SK-N-SH treated with all-trans-retinoic acid at 6 μM for 48 hours (cell line): ENCODE measurements around the gene WFS1.

Source experiments
- ATAC-seq: fragments of 200-7000 bp; cut with Tn5 transposase; 3 replicates; pipeline ENCODE4 v1.9.1; 2020; ENCODE audit warnings: mild to moderate bottlenecking, moderate library complexity
- ARNTL ChIP-seq: fragments of 450-650 bp; formaldehyde crosslinking; IDR thresholded peaks from 2 replicates; pipeline ENCODE4 v1.5.0; 2020; ENCODE audit warnings: low read depth, mild to moderate bottlenecking, moderate library complexity, borderline replicate concordance
- CREB5 ChIP-seq: fragments of 250-450 bp; sonication (Bioruptor Pico); IDR thresholded peaks from 2 replicates; pipeline ENCODE4 v1.5.1; 2020; ENCODE audit warnings: low read depth, mild to moderate bottlenecking, moderate library complexity
- CSDC2 ChIP-seq: fragments of 250-450 bp; sonication (Bioruptor Pico); IDR thresholded peaks from 2 replicates; pipeline ENCODE4 v1.5.0; 2020; ENCODE audit warnings: mild to moderate bottlenecking, moderate library complexity
- ESRRG ChIP-seq: fragments of 250-450 bp; sonication (Bioruptor Pico); IDR thresholded peaks from 2 replicates; pipeline ENCODE4 v1.6.1; 2021; ENCODE audit warnings: mild to moderate bottlenecking
- GLIS3 ChIP-seq: fragments of 250-450 bp; sonication (Bioruptor Pico); IDR thresholded peaks from 2 replicates; pipeline ENCODE4 v1.5.0; 2020; ENCODE audit warnings: mild to moderate bottlenecking, moderate library complexity
- ISL1 ChIP-seq: fragments of 250-450 bp; sonication (Bioruptor Pico); IDR thresholded peaks from 2 replicates; pipeline ENCODE4 v2.1.2; 2022; ENCODE audit warnings: mild to moderate bottlenecking, moderate library complexity
- OSR1 ChIP-seq: fragments of 250-450 bp; sonication (Bioruptor Pico); IDR thresholded peaks from 2 replicates; pipeline ENCODE4 v1.8.0; 2022; ENCODE audit warnings: moderate library complexity, mild to moderate bottlenecking, inconsistent platforms
- PATZ1 ChIP-seq: fragments of 250-450 bp; sonication (Bioruptor Pico); IDR thresholded peaks from 2 replicates; pipeline ENCODE4 v1.8.0; 2020; ENCODE audit warnings: mild to moderate bottlenecking, moderate library complexity, borderline replicate concordance
- POU6F1 ChIP-seq: fragments of 250-450 bp; sonication (Bioruptor Pico); IDR thresholded peaks from 2 replicates; pipeline ENCODE4 v1.8.0; 2021; ENCODE audit warnings: low read depth, mild to moderate bottlenecking, moderate library complexity, borderline replicate concordance
- PPARA ChIP-seq: fragments of 250-450 bp; sonication (Bioruptor Pico); IDR thresholded peaks from 2 replicates; pipeline ENCODE4 v1.5.0; 2020; ENCODE audit warnings: mild to moderate bottlenecking, borderline replicate concordance
- SNAI2 ChIP-seq: fragments of 250-450 bp; sonication (Bioruptor Pico); IDR thresholded peaks from 2 replicates; pipeline ENCODE4 v1.5.0; 2020; ENCODE audit warnings: mild to moderate bottlenecking, moderate library complexity
- TCF4 ChIP-seq: fragments of 250-450 bp; sonication (Bioruptor Pico); IDR thresholded peaks from 2 replicates; pipeline ENCODE4 v1.8.0; 2021; ENCODE audit warnings: mild to moderate bottlenecking, moderate library complexity, borderline replicate concordance
- TOX ChIP-seq: fragments of 250-450 bp; sonication (Bioruptor Pico); IDR thresholded peaks from 2 replicates; pipeline ENCODE4 v1.8.0; 2021; ENCODE audit warnings: mild to moderate bottlenecking, moderate library complexity, borderline replicate concordance
- TSHZ2 ChIP-seq: fragments of 250-450 bp; sonication (Bioruptor Pico); IDR thresholded peaks from 2 replicates; pipeline ENCODE4 v1.5.0; 2020; ENCODE audit warnings: mild to moderate bottlenecking, moderate library complexity
- ZC3H10 ChIP-seq: fragments of 250-450 bp; sonication (Bioruptor Pico); IDR thresholded peaks from 2 replicates; pipeline ENCODE4 v1.5.1; 2021; ENCODE audit warnings: mild to moderate bottlenecking, moderate library complexity
- ZFP30 ChIP-seq: fragments of 450-650 bp; formaldehyde crosslinking; IDR thresholded peaks from 2 replicates; pipeline ENCODE4 v1.5.0; 2022; ENCODE audit warnings: mild to moderate bottlenecking, moderate library complexity
- ZNF565 ChIP-seq: fragments of 450-650 bp; formaldehyde crosslinking; conservative IDR thresholded peaks from 2 replicates; pipeline ENCODE4 v1.5.0; 2020; ENCODE audit warnings: low read depth, mild to moderate bottlenecking, moderate library complexity
- ZNF70 ChIP-seq: fragments of 450-650 bp; formaldehyde crosslinking; IDR thresholded peaks from 2 replicates; pipeline ENCODE4 v1.5.0; 2020; ENCODE audit warnings: mild to moderate bottlenecking, moderate library complexity
- ZNF8 ChIP-seq: fragments of 450-650 bp; formaldehyde crosslinking; IDR thresholded peaks from 2 replicates; pipeline ENCODE4 v1.5.0; 2020; ENCODE audit warnings: mild to moderate bottlenecking, moderate library complexity
- TF ChIP-seq, protein P1 (sequence below): fragments of 250-450 bp; sonication (Bioruptor Pico); IDR thresholded peaks from 2 replicates; pipeline ENCODE4 v1.5.1; 2021; ENCODE audit warnings: mild to moderate bottlenecking, moderate library complexity

WFS1 gene

DNA sequence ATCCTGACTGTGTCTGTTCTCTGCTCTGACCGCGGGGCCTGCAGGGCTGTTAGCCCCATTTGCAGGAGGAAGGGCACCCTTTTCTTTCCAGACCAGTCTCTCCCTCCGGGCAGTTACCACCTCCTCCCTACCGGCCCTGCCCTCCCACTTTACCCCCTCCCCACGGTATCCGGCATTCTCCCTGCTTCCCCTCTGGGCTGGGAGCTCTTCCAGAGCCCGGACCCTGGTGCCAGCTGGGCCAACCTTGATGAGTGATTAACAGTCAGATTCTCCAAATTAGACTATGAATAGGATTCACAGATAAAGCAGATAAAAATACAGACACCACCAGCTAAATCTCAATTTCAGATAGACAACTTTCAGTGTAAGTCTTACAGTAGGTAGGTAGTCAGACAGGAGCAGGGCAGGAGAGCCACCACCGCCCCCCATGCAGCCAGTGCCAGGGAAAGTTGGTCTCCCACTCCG, 23.4 kb upstream of the WFS1 start:
- no peak for TF ChIP-seq GLIS3
- TF ChIP-seq, protein P1, sequence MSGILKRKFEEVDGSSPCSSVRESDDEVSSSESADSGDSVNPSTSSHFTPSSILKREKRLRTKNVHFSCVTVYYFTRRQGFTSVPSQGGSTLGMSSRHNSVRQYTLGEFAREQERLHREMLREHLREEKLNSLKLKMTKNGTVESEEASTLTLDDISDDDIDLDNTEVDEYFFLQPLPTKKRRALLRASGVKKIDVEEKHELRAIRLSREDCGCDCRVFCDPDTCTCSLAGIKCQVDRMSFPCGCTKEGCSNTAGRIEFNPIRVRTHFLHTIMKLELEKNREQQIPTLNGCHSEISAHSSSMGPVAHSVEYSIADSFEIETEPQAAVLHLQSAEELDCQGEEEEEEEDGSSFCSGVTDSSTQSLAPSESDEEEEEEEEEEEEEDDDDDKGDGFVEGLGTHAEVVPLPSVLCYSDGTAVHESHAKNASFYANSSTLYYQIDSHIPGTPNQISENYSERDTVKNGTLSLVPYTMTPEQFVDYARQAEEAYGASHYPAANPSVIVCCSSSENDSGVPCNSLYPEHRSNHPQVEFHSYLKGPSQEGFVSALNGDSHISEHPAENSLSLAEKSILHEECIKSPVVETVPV, result no peak
- TF ChIP-seq TCF4 (CRISPR knock-in tag), result no peak
- no peak for TF ChIP-seq CREB5 (CRISPR knock-in tag)
- TF ChIP-seq ISL1 (CRISPR knock-in tag), result no peak
- TF ChIP-seq ZNF565, result no peak
- no peak for TF ChIP-seq ARNTL (CRISPR knock-in tag)
- TF ChIP-seq CSDC2 (CRISPR knock-in tag), result no peak
- no peak for ATAC-seq

- TF ChIP-seq GLIS3, result no peak
- no peak for TF ChIP-seq ZNF8 (CRISPR knock-in tag)
- no peak for TF ChIP-seq OSR1
- no peak for TF ChIP-seq PATZ1 (CRISPR knock-in tag)
- no peak for TF ChIP-seq TSHZ2
- TF ChIP-seq, protein P1, result no peak
- no peak for TF ChIP-seq ZNF565
- TF ChIP-seq ZFP30 (CRISPR knock-in tag), result no peak
- no peak for TF ChIP-seq PPARA (CRISPR knock-in tag)
- TF ChIP-seq ZNF70 (CRISPR knock-in tag), result no peak
- no peak for TF ChIP-seq TOX (CRISPR knock-in tag)
- TF ChIP-seq ISL1 (CRISPR knock-in tag), result no peak
- ATAC-seq, result no peak
Observed at GRCh38 chr4:6248394-6248793, 21.3 kb upstream of the WFS1 start.

DNA sequence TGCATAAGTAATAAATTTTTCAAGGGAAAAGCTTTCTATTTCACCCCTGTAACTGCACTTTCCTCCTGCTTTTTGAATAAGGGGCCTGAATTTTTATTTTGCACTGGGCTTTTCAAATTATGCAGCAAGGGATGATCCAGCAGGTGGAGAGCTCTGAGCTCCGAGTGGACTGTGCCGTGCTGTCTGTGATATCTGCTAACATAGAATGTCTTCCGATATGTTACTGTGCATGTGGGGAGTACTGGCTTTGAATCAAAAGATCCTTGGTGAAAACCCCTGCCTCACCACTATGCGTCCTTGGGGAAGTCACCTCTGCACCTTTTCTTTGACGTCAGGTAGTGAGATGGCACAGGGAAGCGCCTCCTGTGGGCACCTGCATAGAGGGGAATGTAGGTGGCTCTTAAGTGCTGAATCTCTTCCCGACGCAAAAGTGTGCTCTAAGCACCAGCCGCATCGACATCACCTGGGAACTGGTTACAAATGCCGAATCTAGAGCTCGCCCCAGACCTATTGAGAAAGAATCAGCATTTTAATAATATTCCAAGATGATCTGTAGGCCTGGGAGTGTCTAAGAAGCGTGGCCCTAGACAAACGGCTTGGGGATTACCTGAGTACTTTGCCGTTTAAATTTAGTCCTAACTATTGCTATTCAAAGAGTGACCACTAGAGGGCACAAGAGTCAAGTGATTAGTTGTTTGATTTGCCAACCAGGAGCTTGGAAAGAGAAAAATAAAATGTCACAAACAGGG, 19.2 kb upstream of the WFS1 start:
- TF ChIP-seq POU6F1 (CRISPR knock-in tag), result no peak
- no peak for TF ChIP-seq SNAI2 (CRISPR knock-in tag)
- no peak for TF ChIP-seq ISL1 (CRISPR knock-in tag)
- no peak for TF ChIP-seq OSR1
- TF ChIP-seq ESRRG (CRISPR knock-in tag), result no peak
- TF ChIP-seq CSDC2 (CRISPR knock-in tag), result no peak
- TF ChIP-seq ZC3H10 (CRISPR knock-in tag), result no peak
- TF ChIP-seq, all 23 proteins: peak for 0
- peak; percentile 79 for ATAC-seq
